OCI-LY3 (cell line): ENCODE data around the gene PMM2.

Experiments
- CTCF ChIP-seq: fragments of 200-600, 300-600 bp; sonication (generic); IDR thresholded peaks from 2 replicates; pipeline ENCODE4 v1.5.1; 2014; ENCODE audit warnings: antibody characterized with exemption, low read length, low read depth
- EZH2phosphoT487 ChIP-seq: fragments of 200-600 bp; shearing (Covaris generic); IDR thresholded peaks from 2 replicates; pipeline ENCODE4 v1.6.1; 2018; ENCODE audit warnings: antibody characterized with exemption, mixed run types, low read depth

- TF ChIP-seq CTCF (no peak), EZH2phosphoT487 (no peak)
Measured at GRCh38 chr16:8822403-8822802, 24.8 kb downstream of the PMM2 start.
